IPS-15b (cell line): ENCODE results near the gene TBX2.

Experiments used
- H3K27me3 ChIP-seq: one replicate; pipeline ENCODE4 v1.6.1; 2013; ENCODE audit warnings: low read length; ENCODE audit not compliant: control insufficient read depth, insufficient read depth
- H3K36me3 ChIP-seq: one replicate; pipeline ENCODE4 v1.6.1; 2013; ENCODE audit warnings: low read length; ENCODE audit not compliant: control insufficient read depth, insufficient read depth
- H3K4me1 ChIP-seq: one replicate; pipeline ENCODE4 v1.6.1; 2013; ENCODE audit warnings: mild to moderate bottlenecking, low read length; ENCODE audit not compliant: control insufficient read depth, insufficient read depth
- H3K4me3 ChIP-seq: one replicate; pipeline ENCODE4 v1.5.1; 2013; ENCODE audit warnings: low read depth, low read length
- H3K9ac ChIP-seq: one replicate; pipeline ENCODE4 v1.6.1; 2013; ENCODE audit warnings: low read depth, mild to moderate bottlenecking, low read length
- H3K9me3 ChIP-seq: one replicate; pipeline ENCODE4 v1.6.1; 2013; ENCODE audit warnings: mild to moderate bottlenecking, low read length; ENCODE audit not compliant: control insufficient read depth, insufficient read depth

TBX2 gene

DNA sequence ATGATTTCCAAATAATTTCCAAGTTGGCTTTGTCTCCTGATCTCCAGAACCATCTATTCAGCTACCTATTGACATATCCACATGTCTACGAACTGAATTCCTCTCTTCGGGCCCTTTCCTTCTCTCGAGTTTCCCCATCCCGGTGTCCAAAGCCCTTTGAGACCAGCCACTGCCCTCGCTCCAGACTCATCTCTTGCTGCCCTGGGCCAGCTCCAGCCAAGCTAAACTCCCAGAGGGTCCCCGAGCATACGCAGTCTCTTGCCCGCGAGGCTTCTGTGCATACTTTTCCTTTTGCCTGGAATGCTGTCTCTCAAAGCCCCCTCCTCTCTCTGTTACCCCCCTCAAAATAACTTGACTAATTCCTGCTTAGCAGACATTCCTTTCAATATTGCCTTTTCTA is 27.2 kb upstream of the TBX2 start:
- Histone ChIP-seq H3K36me3 (no peaks in the 10 kb centered on the region), H3K9me3 (no peaks in the 10 kb centered on the region), H3K4me1 (no peaks in the 10 kb centered on the region), H3K4me3 (no peak overlapping the region), H3K27me3 (no peaks in the 10 kb centered on the region), H3K9ac (no peak overlapping the region)

DNA sequence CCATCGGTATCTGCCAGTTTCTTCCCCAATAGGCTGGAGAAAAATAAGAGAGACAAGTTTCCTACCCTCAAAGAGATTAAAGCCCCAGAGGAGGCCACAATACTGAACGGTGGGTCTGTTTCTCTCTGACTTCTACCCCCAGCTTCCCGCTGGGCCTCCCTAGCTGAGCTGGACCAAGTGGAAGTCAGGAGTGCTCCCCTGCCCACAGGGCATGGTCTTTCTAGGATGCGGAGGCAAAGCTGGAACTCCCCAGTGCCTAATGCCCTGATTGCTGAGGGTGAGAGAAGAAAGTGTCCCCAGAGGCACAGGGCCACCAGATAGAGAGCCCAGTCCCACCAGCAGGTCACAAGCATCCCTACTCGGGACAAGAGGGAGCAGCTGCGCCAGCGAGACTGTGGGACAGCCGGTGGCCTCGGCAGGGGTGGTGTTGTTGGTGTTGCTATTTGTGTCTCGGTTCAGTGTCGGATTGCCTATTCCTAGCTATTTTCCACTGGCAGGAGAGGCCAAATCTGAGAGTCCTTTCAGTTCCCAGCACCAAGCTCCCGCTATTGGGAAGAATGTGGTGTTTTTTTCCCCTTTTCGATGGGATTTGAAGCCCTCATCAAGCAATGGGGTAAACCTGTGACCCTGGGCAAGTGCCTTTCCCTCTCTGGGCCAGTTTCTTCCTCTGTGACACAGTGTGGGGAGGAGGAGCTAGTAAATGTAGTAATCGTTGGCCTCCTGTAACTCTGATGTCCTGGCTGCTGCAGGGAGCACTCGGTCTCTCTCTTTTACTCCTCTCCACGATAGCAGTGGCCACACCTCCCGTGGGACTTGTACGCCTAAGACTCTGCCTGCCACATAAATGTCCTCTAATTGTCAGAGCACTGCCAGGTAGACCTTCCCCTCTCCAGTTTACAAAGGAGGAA is 22.5 kb upstream of the TBX2 start:
- Histone ChIP-seq H3K36me3 (no peaks in the 10 kb centered on the region), H3K4me3 (no peak overlapping the region), H3K9ac (no peak overlapping the region), H3K4me1 (no peaks in the 10 kb centered on the region), H3K27me3 (no peaks in the 10 kb centered on the region), H3K9me3 (no peaks in the 10 kb centered on the region)

DNA sequence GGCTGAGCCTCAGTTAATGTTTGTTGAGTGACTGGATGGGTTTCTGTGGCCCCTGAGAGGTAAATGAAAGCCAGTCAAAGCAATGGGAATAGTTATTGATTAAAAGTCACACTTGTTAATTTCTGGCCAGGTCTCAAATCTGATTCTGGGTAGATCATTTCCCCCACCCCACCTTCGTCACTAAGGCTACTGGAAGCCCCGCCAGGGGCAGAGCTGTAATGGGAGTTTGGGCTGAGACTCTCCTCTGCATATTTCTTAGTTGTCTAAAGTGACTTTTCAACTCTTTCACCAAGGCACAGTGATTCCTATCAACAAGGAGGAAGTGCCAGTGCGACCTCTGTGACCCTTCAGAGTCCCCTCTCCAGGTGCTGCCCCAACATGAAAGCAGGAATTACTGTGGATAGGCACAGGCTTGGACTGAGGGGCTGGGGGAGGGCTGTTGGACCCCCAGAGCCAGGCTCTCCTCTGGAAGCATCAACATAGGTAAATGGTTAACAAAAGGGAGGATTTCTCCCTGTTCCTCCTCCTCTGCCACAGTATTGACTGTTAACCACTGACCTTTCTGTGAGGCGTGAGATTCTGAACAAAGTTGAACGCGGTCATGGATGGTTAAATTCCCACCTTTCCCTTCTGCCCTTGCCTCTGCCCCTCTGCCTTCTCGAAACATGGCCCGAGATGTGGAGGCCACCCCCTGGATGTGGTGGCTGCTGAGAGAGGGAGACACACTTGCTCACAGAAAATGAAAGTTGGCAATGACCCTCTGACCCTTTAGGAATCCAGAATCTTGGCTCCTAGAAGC is 20.8 kb upstream of the TBX2 start:
- Histone ChIP-seq H3K9ac (no peak overlapping the region), H3K36me3 (no peaks in the 10 kb centered on the region), H3K4me1 (no peaks in the 10 kb centered on the region), H3K4me3 (no peak overlapping the region), H3K9me3 (no peaks in the 10 kb centered on the region), H3K27me3 (no peaks in the 10 kb centered on the region)

DNA sequence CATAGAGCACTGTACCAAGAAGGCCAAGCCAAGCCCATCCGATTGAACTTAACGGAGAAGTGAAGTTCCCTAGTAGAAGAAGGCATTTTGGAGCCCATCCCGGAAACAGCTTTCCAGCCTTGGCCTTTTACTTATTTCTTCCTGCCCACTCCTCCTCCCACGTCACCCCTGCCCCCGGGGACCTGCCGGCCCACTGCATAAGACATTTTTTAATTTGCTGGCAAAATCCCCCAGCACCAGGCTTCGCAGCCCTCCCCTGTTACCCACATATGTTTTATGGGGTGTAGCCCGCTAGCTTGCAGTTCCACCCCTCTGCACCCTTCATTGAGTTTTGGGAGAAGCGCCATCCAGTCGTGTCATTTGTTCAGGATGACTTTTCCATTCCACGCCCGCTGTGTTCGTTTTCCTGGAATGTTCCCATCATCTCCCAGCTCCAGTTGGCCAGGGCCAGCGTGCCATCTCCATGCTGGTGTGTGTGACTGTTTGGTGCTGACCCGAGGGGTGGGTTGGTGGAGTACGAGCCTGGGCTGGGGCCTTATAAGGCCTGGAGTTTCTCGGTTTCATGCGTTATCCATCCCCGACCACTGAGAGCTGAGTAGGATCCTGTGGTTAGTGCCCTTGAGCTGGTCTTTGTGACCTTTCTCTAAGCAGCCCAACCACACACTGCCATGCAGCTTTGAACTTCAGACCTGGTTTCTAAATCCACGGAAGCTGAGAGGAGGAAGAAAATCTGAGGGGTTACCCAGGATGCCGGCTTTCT is 20.0 kb upstream of the TBX2 start:
- H3K27me3 ChIP-seq: no peaks in the 10 kb centered on the region
- H3K4me1 ChIP-seq: no peaks in the 10 kb centered on the region
- H3K9ac ChIP-seq: no peak overlapping the region
- H3K9me3 ChIP-seq: no peaks in the 10 kb centered on the region
- no peak overlapping the region for H3K4me3 ChIP-seq
- no peaks in the 10 kb centered on the region for H3K36me3 ChIP-seq

DNA sequence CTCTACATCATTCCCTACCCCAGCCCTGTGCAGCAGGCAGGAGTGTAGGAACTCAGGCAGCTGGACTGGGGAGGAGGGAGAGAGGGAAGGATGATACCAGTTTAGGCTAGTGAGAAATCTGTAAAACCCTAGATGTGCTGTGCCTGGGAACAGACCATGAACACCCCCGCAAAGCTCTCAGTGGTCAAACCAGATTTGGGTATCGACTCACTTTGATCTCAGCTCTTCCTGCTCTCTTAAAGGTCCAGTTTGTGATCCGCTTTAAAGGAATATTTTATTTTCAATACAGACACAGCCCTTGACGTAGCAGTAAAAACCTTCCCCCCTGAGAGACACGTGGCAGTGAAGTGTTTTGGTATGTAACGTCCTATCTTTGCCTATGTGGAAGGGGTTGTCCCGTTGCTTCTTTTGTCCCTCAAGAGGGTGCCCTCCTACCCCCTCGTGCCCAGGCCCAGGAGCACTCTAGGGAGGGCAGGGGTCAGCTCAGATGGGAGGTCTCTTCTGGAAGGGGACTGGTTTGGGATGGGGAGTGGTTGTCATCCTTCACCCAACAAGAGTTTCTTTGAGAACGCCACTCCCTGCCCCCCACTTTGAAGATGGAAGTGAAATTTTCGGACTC is 19.3 kb upstream of the TBX2 start:
- Histone ChIP-seq H3K27me3 (no peaks in the 10 kb centered on the region), H3K9ac (no peak overlapping the region), H3K4me3 (no peak overlapping the region), H3K9me3 (no peaks in the 10 kb centered on the region), H3K4me1 (no peaks in the 10 kb centered on the region), H3K36me3 (no peaks in the 10 kb centered on the region)

DNA sequence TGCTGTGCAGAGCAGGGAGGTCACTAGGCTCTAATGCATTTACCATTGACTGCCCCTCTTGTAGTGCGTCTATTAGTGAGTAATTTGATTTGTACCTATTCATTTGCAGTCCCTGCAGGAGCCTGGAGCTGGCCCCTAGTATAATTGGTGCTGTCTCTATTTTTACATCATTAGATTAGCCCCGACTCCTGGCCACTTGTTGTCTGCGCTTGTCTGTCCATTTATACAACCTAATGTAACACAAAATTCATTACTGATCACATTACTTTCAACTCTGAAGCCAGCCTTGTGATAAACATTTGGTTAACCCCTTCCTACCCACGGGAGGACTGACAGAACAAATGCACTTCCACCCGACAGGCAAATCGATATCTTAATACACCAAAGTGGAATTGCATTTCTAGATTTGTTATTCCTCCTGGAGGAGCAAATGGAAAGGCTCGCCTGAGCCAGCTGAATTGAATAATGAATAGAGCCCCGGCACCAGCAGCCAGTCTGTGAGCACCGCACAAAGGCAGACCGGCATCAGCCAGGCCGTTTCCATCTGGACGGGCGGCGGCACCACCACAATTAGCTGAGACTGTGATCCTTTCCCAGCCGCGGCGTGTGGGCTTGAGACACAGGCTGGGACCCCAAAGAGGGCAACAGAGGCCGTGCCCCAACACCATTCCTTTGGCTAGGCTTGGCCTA is 18.7 kb upstream of the TBX2 start:
- Histone ChIP-seq H3K4me3 (no peak overlapping the region), H3K9ac (no peak overlapping the region), H3K4me1 (no peaks in the 10 kb centered on the region), H3K36me3 (no peaks in the 10 kb centered on the region), H3K9me3 (no peaks in the 10 kb centered on the region), H3K27me3 (no peaks in the 10 kb centered on the region)

DNA sequence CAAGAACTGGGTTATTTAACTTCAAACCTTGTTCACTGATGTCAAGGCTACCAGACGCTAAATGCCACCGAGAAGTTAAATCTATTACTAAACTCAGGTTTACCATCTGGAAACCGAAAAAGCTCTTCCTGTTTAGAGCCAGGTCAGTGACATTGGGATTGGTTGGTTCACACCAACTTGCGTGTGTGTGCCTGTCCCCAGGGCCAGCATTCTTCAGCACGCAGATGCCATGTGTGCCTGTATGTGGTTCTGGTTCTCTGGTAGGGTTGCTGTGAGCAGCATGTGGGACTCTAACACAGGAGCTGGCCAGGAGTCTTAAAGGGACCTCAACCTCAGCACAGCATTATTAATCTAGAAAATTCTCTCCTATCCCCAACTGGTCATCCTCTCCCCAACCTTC is 18.1 kb upstream of the TBX2 start:
- H3K4me1 ChIP-seq: no peaks in the 10 kb centered on the region
- H3K9me3 ChIP-seq: no peaks in the 10 kb centered on the region
- no peak overlapping the region for H3K4me3 ChIP-seq
- no peak overlapping the region for H3K9ac ChIP-seq
- no peaks in the 10 kb centered on the region for H3K36me3 ChIP-seq
- no peaks in the 10 kb centered on the region for H3K27me3 ChIP-seq

DNA sequence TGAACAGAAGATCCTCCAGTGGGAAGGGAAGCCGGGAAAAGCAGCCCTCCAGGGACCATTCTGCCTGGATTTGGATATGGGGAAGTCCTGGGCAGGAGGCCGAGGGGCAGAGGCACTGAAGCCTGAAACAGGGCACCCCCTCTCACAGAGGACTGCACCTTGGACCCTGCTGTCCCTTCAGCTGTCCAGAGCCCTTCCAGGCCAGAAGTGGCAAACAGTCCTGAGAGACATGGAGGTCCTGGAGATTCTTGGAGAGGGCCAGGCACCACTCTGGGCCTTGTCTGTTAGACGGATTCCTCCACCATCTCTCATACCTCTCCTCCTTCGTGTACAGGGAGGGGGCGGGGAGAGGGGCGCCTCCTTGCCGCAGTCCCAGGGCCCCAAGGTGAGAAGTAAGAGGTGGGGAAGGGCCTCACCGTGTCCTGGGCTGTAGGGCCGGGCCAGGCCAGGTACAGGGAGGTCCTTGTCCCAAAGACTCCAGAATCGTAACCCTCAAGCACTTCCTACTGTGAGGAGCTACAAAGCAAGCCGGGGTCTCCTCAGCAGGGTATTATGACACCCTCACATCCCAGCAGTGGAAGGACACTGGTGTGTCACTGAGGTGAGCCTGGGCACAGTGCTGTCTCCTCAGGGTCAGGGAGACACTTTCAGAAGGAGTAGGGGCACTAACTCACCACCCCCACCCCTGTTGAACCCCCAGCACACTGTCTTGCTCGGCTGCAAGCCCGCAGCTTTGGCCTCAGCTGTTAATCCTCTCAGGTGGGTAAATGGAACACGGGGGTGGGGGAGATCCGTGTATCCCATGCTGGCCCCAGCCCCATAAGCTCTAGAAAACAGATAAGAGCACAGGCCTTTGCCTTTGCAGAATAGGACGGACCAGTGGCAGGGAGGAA is 16.6 kb upstream of the TBX2 start:
- H3K4me1 ChIP-seq: no peaks in the 10 kb centered on the region

DNA sequence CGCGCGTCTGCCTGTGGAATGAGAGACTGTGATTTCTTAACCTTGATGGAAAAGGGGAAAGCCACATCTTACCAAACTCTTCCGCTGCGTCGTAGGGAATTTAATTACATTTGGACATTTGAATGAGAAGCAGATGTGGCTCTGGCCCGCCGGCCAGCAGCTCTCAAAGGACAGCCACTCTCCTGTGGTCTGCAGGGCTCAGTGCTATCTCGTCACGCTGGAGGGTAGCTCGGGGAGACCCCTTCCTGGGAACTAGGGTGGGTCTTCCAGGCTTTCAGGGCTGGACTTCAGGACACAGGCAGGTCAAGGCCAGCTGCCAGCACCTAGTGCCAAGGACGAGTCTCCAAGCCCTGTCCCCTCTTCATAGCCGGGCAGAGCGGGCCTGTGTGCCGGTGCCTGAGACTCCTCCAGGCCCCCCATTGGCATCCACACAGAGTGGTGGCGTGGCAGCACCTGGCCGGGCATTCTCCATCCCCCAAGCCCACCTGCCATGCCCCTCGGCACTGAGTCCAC is 15.9 kb upstream of the TBX2 start:
- H3K4me1 ChIP-seq: no peaks in the 10 kb centered on the region
- no peaks in the 10 kb centered on the region for H3K27me3 ChIP-seq
- H3K9me3 ChIP-seq: no peaks in the 10 kb centered on the region

More for the DNA sequence above, 16.6 kb upstream of the TBX2 start:
- no peaks in the 10 kb centered on the region for H3K36me3 ChIP-seq
- no peaks in the 10 kb centered on the region for H3K9me3 ChIP-seq
- no peaks in the 10 kb centered on the region for H3K27me3 ChIP-seq
- H3K9ac ChIP-seq: no peak overlapping the region
- no peak overlapping the region for H3K4me3 ChIP-seq

DNA sequence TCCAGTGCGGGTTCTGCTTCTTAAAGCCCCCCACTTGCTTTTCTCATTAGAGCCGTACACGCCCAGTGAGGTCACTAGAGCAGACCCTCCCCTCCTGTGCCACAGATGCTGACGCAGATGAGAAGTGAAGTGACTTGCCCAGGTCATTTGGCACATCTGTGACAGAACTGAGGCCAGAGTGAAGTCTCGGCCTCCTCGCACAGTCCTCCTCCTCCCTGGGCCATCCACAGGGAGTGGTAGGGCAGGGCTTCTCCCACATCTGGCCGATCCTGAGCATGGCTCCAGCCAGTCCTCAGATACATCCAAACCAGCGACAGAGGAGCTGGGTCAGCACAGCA is 15.3 kb upstream of the TBX2 start:
- no peaks in the 10 kb centered on the region for H3K9me3 ChIP-seq
- no peaks in the 10 kb centered on the region for H3K36me3 ChIP-seq
- H3K9ac ChIP-seq: no peak overlapping the region
- no peaks in the 10 kb centered on the region for H3K4me1 ChIP-seq
- no peaks in the 10 kb centered on the region for H3K27me3 ChIP-seq
- H3K4me3 ChIP-seq: no peak overlapping the region

More for the DNA sequence above, 15.9 kb upstream of the TBX2 start:
- H3K4me3 ChIP-seq: no peak overlapping the region
- no peak overlapping the region for H3K9ac ChIP-seq
- H3K36me3 ChIP-seq: no peaks in the 10 kb centered on the region
